NCI-H226 (cell line): ENCODE data around the gene RPL27A.
A peak's percentile ranks its signal among the peaks of the same experiment; 100 is the strongest.

ENCODE experiments used
- DNase-seq: peaks from one replicate; pipeline ENCODE4 v3.0.0-alpha.2; 2015

RPL27A gene

GRCh38 chr11:8676458-8676857, 6.1 kb upstream of the RPL27A start:
- DNase-seq: no peak

GRCh38 chr11:8679006-8679405, 3.6 kb upstream of the RPL27A start:
- DNase-seq: no peak

GRCh38 chr11:8681837-8682302, 722 bp upstream of the RPL27A start:
- DNase-seq: no peak

- DNase-seq: no peak
Measured at GRCh38 chr11:8683115-8683807, 669 bp downstream of the RPL27A start.

GRCh38 chr11:8684600-8685290, 2.2 kb downstream of the RPL27A start:
- no peak for DNase-seq

- DNase-seq: no peak
Measured at GRCh38 chr11:8685306-8685705, 2.7 kb downstream of the RPL27A start.

GRCh38 chr11:8685820-8686219, 3.2 kb downstream of the RPL27A start:
- DNase-seq: no peak

- no peak for DNase-seq
Measured at GRCh38 chr11:8686325-8686724, 3.7 kb downstream of the RPL27A start.

GRCh38 chr11:8688414-8689362, 6.1 kb downstream of the RPL27A start:
- peak; percentile 95 for DNase-seq

GRCh38 chr11:8689726-8690255, 7.2 kb downstream of the RPL27A start:
- no peak for DNase-seq

- DNase-seq: no peak
Measured at GRCh38 chr11:8690374-8691342, 8.1 kb downstream of the RPL27A start.

- DNase-seq: no peak
Measured at GRCh38 chr11:8691601-8692000, 9.0 kb downstream of the RPL27A start.

- no peak for DNase-seq
Measured at GRCh38 chr11:8692417-8692816, 9.8 kb downstream of the RPL27A start.

GRCh38 chr11:8693010-8693551, 10.5 kb downstream of the RPL27A start:
- no peak for DNase-seq

GRCh38 chr11:8693555-8693954, 11.0 kb downstream of the RPL27A start:
- no peak for DNase-seq

- no peak for DNase-seq
Measured at GRCh38 chr11:8694137-8694536, 11.5 kb downstream of the RPL27A start.

- no peak for DNase-seq
Measured at GRCh38 chr11:8697054-8697453, 14.5 kb downstream of the RPL27A start.

- no peak for DNase-seq
Measured at GRCh38 chr11:8698379-8698851, 15.8 kb downstream of the RPL27A start.

- no peak for DNase-seq
Measured at GRCh38 chr11:8698917-8699441, 16.4 kb downstream of the RPL27A start.

- no peak for DNase-seq
Measured at GRCh38 chr11:8699903-8700302, 17.3 kb downstream of the RPL27A start.
